ENCODE measurements around the gene TRAF4.
"Not testable (repeated sequence)": the region's sequence is repeated elsewhere in the genome, so short reads cannot be mapped to it uniquely, and the experiment has no call there.

Gene TRAF4

DNA sequence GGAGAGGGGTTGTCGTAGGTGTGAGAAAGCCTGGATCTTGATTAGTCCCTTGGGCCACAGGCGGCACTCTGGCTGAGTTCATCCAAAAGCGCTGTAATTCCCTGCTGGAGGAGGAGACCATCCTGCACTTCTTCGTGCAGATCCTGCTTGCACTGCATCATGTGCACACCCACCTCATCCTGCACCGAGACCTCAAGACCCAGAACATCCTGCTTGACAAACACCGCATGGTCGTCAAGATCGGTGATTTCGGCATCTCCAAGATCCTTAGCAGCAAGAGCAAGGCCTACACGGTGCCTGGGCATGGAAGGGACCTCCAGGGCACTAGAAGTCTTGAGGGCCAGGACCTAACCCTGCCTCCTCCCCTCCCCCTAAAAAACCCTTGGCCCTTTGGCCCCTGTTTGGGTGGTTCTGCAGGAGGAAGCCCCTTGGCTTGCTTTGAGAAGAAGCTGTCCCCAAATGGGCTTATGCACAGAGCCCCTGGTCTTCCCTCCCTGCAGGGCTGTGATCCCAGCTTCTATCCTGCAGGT, 9.0 kb upstream of the TRAF4 start:
- no peak for DNase-seq

- no peak for DNase-seq
Measured at GRCh38 chr17:28735242-28735722, 8.5 kb upstream of the TRAF4 start.

DNA sequence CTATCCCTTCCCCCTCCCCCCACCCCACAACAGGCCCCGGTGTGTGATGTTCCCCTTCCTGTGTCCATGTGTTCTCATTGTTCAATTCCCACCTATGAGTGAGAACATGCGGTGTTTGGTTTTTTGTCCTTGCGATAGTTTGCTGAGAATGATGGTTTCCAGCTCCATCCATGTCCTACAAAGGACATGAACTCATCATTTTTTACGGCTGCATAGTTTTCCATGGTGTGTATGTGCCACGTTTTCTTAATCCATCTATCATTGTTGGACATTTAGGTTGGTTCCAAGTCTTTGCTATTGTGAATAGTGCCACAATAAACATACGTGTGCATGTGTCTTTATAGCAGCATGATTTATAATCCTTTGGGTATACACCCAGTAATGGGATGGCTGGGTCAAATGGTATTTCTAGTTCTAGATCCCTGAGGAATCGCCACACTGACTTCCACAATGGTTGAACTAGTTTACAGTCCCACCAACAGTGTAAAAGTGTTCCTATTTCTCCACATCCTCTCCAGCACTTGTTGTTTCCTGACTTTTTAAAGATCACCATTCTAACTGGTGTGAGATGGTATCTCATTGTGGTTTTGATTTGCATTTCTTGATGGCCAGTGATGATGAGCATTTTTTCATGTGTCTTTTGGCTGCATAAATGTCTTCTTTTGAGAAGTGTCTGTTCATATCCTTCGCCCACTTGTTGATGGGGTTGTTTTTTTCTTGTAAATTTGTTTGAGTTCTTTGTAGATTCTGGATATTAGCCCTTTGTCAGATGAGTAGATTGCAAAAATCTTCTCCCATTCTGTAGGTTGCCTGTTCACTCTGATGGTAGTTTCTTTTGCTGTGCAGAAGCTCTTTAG, 7.7 kb upstream of the TRAF4 start:
- DNase-seq = not testable (repeated sequence)

GRCh38 chr17:28737316-28737715, 6.5 kb upstream of the TRAF4 start:
- DNase-seq = no peak

DNA sequence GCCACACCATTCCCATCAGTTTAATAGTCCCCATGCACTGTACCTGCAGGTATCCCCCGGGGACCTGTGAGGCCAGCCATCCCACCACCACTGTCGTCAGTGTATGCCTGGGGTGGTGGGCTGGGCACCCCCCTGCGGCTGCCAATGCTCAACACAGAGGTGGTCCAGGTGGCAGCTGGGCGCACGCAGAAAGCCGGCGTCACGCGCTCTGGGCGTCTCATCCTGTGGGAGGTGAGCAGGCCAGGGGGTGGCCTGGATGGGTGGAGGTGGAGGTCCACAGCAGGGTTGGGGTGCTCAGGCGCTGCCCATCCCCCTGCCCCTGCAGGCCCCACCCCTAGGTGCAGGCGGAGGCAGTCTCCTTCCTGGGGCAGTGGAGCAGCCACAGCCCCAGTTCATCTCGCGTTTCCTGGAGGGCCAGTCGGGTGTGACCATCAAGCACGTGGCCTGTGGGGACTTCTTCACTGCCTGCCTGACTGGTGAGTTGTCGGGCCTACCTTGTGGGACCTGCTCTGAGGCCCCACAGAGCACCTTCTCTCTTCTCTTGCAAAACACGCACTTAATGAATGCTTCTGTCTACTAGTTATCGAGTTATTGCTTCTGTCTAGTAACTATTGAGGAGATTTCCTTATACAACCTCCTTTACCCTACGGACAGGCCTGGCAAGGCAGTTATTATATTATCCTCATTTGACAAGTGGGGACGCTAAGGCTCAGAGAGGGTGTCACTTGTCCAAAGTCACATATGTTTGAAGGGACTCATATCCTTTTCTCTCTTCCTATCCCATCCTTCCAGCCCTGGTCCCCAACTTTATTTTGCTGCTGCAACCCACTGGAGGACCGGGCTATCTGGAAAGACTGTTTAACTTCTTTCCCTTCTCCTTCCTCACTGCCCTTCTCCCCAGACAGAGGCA, 5.8 kb upstream of the TRAF4 start:
- no peak for DNase-seq

DNA sequence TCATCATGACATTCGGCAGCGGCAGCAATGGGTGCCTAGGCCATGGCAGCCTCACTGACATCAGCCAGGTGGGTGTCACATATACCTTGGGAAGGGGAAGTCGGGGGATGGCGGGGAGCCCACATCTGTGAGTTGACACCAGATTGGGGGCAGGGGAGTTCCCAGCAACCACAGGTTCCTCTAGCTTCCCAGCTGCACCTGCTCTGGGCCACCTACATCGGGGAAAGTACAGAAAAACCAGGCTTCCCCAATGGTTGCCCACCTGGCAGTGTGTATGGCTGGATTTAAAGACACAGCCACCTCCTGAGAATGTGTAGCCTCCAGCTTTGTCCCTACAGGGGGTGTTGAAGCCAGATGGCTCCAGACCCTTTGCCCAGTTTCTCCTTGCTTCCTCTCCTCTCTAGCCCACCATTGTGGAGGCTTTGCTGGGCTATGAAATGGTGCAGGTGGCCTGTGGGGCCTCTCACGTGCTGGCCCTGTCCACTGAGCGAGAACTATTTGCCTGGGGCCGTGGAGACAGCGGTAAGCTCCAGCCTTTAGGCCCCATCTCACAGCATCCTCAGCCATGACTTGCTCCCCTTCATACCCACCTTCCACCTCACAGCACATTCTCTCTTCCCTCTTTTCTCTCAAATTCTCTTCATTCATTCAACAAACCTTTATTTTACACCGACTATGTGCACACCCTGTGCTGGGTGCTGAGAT, 5.0 kb upstream of the TRAF4 start:
- DNase-seq = peak; percentile 61

GRCh38 chr17:28740406-28741357, 3.1 kb upstream of the TRAF4 start:
- DNase-seq = no peak

DNA sequence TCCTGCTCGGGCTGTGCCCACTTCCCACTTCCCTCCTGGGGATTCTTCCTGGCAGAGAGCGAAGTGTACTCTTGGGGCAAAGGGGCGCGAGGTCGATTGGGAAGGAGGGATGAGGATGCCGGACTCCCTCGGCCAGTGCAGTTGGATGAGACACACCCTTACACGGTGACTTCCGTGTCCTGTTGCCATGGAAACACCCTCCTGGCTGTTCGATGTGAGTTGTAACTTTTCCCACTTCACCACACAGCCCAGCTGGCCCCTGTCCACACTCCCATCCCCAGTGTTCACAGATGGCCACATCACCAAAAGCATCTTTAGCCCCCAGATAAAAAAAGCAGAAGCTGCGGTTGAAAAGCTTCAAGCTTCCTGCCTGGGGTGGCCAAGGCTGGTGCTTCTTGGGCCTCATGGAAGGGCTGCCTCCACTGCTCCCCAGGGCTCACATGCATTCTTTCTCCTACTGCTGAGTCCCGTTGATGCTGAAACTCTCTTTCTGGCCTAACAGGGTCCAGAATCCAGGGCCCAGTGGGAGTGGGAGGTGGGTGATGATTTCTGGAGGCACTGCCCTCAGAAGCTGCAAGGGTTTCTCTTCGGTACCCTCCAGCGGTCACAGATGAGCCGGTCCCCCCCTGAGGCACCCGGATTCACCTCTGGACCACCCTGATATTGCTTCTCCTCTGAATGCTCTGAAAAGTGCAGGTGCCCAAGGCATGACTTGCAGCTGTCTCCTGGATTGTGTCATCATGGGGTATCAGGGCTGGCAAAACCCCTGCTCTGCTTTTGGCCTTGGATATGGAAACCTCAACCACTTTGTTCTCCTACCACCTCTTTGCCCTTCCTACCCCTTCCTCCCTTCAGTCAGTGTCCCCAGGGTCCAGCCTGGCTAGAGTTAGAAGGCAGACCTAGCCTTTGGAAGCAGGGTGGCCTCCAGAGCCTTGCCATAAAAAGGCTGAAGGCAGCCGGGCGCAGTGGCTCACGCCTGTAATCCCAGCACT, 2.2 kb upstream of the TRAF4 start:
- DNase-seq = no peak

- DNase-seq = peak; percentile 46
Measured at GRCh38 chr17:28744104-28744971, 527 bp downstream of the TRAF4 start.

DNA sequence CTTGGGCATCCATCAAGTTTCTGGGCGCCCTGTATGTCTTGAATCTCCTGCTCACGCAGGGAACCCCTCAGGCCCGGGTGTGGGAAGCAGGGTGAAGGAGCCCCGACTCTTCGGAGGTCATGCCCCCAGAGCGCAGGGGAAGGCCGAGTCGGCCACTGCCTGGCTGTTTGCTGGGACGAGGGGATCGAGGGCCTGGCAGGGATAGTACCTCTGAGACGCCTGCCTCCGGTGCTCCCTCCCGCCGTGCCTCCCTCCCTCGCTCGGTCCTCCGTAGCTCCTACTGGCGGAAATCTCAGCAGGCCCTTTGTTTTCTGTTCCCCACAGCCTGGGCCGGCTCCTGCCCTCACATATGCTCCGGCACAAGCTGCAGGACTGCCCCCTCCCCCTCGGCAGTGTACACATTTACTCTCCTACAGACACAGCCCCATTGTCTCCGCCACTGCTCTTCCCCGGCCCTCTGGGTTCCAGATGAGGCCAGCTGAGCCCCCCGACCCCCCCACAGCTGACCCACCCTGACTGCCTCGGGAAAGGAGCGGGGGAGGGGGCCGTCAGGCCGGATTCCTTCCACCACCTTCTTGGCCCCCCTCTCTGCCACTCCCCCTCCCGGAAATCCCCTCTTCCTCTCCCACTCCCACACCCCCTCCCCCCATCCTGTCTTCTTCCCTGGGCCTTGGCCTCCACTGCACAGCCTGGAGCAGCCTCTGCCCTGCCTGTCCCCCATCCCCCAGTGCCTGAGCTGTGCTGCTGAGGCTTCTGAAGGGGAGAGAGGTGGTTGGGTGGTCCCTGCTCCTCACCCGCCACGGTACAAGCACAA, 1.4 kb downstream of the TRAF4 start:
- DNase-seq = no peak

DNA sequence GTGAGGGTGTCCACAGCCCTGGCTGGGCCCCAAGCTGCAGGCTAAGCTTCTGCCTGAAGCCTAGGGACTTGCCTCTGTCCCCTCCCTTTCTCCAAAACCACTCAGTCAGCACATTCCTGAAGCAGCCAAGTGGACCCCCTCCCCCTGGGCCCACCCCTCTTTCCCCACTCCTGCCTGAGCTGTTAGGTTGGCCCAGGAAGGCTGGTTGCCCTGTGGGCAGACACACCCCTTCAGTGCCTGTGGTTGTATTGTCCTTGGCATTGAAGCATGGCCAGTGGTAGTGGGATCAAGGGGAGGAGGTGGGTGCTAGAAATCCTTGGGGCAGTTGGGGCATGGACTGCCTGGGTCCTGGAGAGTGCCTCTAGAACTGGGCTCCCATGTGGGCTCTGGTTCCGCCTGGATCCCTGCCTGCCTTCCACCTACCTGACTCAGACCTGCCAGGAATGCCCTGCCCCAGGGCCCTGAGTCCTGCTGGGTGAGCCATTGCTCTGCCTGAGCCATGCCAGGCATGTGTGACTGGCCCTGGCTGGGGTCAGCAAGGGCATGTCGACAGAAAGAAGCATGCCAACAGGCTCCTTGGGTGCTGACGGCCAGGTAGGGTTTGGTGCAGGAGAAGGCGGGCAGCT, 2.1 kb downstream of the TRAF4 start:
- DNase-seq = no peak

GRCh38 chr17:28746611-28747050, 2.8 kb downstream of the TRAF4 start:
- no peak for DNase-seq

DNA sequence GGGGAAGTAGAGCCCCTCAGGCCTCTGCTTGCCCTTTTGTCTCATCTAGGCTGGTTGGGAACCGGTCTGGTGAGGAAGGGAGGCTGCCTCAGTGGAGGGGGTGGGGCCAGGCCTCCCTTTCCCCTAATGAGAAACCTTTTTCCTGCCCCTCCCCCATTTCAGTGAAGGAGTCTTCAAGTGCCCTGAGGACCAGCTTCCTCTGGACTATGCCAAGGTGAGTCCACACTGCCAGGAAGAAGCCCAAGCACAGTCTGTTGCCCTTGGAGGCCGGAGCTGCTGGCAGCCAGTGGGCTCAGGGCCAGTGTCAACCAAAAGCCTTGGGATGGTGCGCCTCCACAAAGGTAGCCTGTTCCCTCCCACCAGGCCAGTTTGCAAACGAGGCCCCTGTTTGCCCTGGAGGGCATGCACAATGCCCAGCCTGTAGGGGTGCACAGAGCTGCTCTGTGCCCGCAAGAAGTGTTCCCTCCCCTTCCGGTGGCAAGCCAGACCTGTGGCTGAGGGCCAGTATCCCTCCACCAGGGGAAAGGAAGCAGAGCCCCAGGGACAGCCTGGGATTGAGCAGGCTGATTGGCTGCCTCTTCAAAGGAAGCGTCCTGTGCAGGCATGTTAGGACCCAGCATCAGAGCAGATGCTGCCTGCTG, 3.4 kb downstream of the TRAF4 start:
- DNase-seq = no peak

DNA sequence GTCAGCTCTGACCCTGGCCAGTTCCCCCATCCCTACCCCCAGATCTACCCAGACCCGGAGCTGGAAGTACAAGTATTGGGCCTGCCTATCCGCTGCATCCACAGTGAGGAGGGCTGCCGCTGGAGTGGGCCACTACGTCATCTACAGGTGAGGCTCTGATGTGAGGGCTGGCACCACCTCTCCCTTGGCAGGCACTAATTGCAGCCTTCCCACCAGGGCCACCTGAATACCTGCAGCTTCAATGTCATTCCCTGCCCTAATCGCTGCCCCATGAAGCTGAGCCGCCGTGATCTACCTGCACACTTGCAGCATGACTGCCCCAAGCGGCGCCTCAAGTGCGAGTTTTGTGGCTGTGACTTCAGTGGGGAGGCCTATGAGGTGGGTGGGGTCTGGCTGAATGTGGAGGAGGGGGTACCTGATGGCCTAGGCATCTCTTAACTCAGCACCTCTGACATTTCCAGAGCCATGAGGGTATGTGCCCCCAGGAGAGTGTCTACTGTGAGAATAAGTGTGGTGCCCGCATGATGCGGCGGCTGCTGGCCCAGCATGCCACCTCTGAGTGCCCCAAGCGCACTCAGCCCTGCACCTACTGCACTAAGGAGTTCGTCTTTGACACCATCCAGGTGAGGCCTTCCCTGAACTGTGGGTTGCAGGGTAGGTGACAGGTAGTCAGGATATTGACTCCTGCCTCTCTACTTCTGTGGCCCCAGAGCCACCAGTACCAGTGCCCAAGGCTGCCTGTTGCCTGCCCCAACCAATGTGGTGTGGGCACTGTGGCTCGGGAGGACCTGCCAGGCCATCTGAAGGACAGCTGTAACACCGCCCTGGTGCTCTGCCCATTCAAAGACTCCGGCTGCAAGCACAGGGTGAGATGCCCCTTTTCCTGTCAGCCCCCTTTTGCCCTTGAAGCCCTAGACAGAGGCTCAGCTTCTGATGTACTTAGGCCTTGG, 4.3 kb downstream of the TRAF4 start:
- DNase-seq = no peak

- no peak for DNase-seq
Measured at GRCh38 chr17:28748852-28749515, 5.2 kb downstream of the TRAF4 start.

All from central memory CD4-positive, alpha-beta T cell (primary cell).